Loucy (cell line): ENCODE data around the gene JKAMP.

Experiments
- H2AFZ ChIP-seq: fragments of 200-600 bp; sonication (generic); 2 replicates; pipeline ENCODE4 v1.6.0; 2016; ENCODE audit warnings: antibody characterized with exemption, mild to moderate bottlenecking, low read length, moderate library complexity
- H3F3A ChIP-seq: fragments of 200-600 bp; 2 replicates; pipeline ENCODE4 v1.6.0; 2016; ENCODE audit warnings: antibody characterized with exemption, low read depth, mild to moderate bottlenecking
- H3K27me3 ChIP-seq: fragments of 200-600 bp; sonication (generic); 2 replicates; pipeline ENCODE4 v1.6.1; 2014; ENCODE audit warnings: low read length, mild to moderate bottlenecking; ENCODE audit not compliant: insufficient read depth, poor library complexity, severe bottlenecking
- H3K36me3 ChIP-seq: fragments of 200-600 bp; sonication (generic); 2 replicates; pipeline ENCODE4 v1.6.1; 2016; ENCODE audit warnings: low read length; ENCODE audit not compliant: insufficient read depth
- H3K4me1 ChIP-seq: fragments of 200-600 bp; sonication (generic); 2 replicates; pipeline ENCODE4 v1.5.1; 2014; ENCODE audit warnings: low read length, mild to moderate bottlenecking; ENCODE audit not compliant: insufficient read depth, poor library complexity, severe bottlenecking
- H3K4me2 ChIP-seq: fragments of 200-600 bp; sonication (generic); 2 replicates; pipeline ENCODE4 v1.6.0; 2014; ENCODE audit warnings: antibody characterized with exemption, low read length, low read depth, mild to moderate bottlenecking; ENCODE audit not compliant: poor library complexity, severe bottlenecking
- H3K4me3 ChIP-seq: fragments of 200-600 bp; sonication (generic); 2 replicates; pipeline ENCODE4 v1.5.1; 2014; ENCODE audit warnings: low read length, mild to moderate bottlenecking, mixed read lengths; ENCODE audit not compliant: poor library complexity, severe bottlenecking
- H3K79me2 ChIP-seq: fragments of 200-600 bp; sonication (generic); 2 replicates; pipeline ENCODE4 v1.6.1; 2014; ENCODE audit warnings: low read length; ENCODE audit not compliant: insufficient read depth
- H3K9ac ChIP-seq: fragments of 200-600 bp; sonication (generic); 2 replicates; pipeline ENCODE4 v1.6.0; 2014; ENCODE audit warnings: mild to moderate bottlenecking, low read depth, low read length, moderate library complexity; ENCODE audit not compliant: poor library complexity, severe bottlenecking
- H3K9me2 ChIP-seq: fragments of 200-600 bp; sonication (generic); replicated peaks from 2 replicates; pipeline ENCODE4 v1.6.1; 2016; ENCODE audit warnings: low read depth, low read length, mixed read lengths
- H3K9me3 ChIP-seq: fragments of 200-600 bp; sonication (generic); 2 replicates; pipeline ENCODE4 v1.6.1; 2014; ENCODE audit warnings: mild to moderate bottlenecking, antibody characterized with exemption, low read length, low read depth; ENCODE audit not compliant: insufficient read depth
- H4K20me1 ChIP-seq: fragments of 200-600 bp; sonication (generic); 2 replicates; pipeline ENCODE4 v1.6.0; 2014; ENCODE audit warnings: antibody characterized with exemption, low read length, mild to moderate bottlenecking; ENCODE audit not compliant: insufficient read depth, poor library complexity, severe bottlenecking
- EZH2phosphoT487 ChIP-seq: fragments of 200-600 bp; IDR thresholded peaks from 2 replicates; pipeline ENCODE4 v1.6.1; 2018; ENCODE audit warnings: antibody characterized with exemption, mild to moderate bottlenecking, moderate library complexity, borderline replicate concordance
- TF ChIP-seq, protein P1 (sequence below): fragments of 200-600 bp; sonication (generic); conservative IDR thresholded peaks from 2 replicates; pipeline ENCODE4 v1.5.1; 2014; ENCODE audit warnings: mild to moderate bottlenecking, antibody characterized with exemption, low read length

The JKAMP gene

DNA sequence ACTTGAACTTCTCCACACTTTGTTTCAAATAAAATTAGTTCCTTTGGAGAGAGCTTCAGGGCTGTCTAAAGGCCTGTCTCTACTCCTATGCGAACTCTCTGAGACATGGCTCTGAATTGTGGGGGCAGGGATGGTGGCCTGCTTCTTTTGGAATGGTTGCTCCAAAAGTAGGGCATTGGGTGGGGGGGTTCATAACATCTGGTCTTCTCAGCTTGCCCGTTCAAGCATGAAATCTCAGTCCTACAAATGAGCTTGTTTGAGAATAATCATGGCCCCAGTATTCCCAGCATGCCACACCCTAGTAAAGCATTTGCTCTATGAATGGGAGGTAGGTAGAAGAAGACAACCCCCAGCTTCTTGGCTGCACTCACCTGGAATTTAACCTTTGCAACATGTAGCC, 25.8 kb upstream of the JKAMP start:
- TF ChIP-seq, protein P1, sequence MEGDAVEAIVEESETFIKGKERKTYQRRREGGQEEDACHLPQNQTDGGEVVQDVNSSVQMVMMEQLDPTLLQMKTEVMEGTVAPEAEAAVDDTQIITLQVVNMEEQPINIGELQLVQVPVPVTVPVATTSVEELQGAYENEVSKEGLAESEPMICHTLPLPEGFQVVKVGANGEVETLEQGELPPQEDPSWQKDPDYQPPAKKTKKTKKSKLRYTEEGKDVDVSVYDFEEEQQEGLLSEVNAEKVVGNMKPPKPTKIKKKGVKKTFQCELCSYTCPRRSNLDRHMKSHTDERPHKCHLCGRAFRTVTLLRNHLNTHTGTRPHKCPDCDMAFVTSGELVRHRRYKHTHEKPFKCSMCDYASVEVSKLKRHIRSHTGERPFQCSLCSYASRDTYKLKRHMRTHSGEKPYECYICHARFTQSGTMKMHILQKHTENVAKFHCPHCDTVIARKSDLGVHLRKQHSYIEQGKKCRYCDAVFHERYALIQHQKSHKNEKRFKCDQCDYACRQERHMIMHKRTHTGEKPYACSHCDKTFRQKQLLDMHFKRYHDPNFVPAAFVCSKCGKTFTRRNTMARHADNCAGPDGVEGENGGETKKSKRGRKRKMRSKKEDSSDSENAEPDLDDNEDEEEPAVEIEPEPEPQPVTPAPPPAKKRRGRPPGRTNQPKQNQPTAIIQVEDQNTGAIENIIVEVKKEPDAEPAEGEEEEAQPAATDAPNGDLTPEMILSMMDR = no peak
- no peak for TF ChIP-seq EZH2phosphoT487
- Histone ChIP-seq H3F3A (no peaks in the 10 kb centered on the region), H3K9me3 (peaks cover 3% of the 10 kb centered on the region; the same call in 1 of the 2 replicates), H3K9me2 (no peaks in the 10 kb centered on the region), H4K20me1 (no peaks in the 10 kb centered on the region), H3K4me2 (no peak overlapping the region), H2AFZ (no peak overlapping the region), H3K9ac (no peak overlapping the region), H3K4me3 (no peak overlapping the region), H3K79me2 (no peaks in the 10 kb centered on the region), H3K36me3 (no peaks in the 10 kb centered on the region), H3K27me3 (no peaks in the 10 kb centered on the region), H3K4me1 (no peaks in the 10 kb centered on the region)

DNA sequence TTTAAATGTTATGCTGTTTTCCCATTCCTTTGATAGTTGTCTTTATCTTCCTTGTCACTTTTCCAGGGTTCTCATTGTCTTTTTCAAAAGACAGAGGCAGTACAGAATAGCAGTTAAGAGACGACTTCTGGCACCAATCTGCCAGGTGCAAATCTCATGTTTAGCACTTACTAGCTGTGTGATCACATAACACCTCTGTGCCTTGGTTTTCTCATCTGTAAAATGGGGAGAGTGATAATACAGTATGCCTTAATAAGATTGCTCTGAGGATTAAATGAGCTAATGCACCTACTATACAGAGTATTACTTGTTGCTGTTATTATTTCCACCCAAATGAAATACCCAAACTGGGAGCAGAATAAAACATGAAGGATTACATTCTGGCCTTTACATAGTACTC, 23.9 kb upstream of the JKAMP start:
- Histone ChIP-seq H3K4me1 (no peaks in the 10 kb centered on the region), H3K9ac (no peak overlapping the region), H3K36me3 (no peaks in the 10 kb centered on the region), H3K4me2 (no peak overlapping the region), H3F3A (no peaks in the 10 kb centered on the region), H2AFZ (no peak overlapping the region), H3K4me3 (no peak overlapping the region), H4K20me1 (no peaks in the 10 kb centered on the region), H3K79me2 (no peaks in the 10 kb centered on the region), H3K9me3 (peaks cover 3% of the 10 kb centered on the region; the same call in 1 of the 2 replicates), H3K27me3 (no peaks in the 10 kb centered on the region), H3K9me2 (no peaks in the 10 kb centered on the region)
- no peak for TF ChIP-seq EZH2phosphoT487
- TF ChIP-seq, protein P1 = no peak

DNA sequence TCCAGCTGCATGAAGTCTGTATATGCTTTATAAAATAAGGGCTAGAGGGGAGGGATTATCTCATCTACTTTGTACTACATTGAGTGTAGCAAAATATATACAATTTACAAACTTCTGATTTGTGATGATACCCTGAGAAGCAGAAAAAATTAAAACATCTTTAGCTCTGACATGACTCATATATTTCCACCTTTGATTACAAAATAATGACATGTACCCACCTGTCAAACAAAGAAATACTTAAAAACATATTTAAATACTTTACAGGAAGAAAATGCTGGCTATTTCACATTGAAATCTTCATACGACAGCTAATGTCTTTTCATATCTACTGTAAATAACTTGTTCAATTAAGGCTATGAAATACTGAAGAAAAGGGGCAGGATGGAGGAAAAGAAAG, 22.4 kb upstream of the JKAMP start:
- no peaks in the 10 kb centered on the region for H3F3A ChIP-seq
- H3K27me3 ChIP-seq = no peaks in the 10 kb centered on the region
- no peak overlapping the region for H2AFZ ChIP-seq
- H3K9me2 ChIP-seq = no peaks in the 10 kb centered on the region
- no peaks in the 10 kb centered on the region for H4K20me1 ChIP-seq
- no peaks in the 10 kb centered on the region for H3K9me3 ChIP-seq
- no peak overlapping the region for H3K4me3 ChIP-seq
- no peaks in the 10 kb centered on the region for H3K36me3 ChIP-seq
- H3K79me2 ChIP-seq = no peaks in the 10 kb centered on the region
- no peak overlapping the region for H3K9ac ChIP-seq
- TF ChIP-seq EZH2phosphoT487 = no peak
- TF ChIP-seq, protein P1 = no peak
- no peaks in the 10 kb centered on the region for H3K4me1 ChIP-seq
- no peak overlapping the region for H3K4me2 ChIP-seq
